ENCODE data around the gene ACER2.
"Not testable (repeated sequence)": the region's sequence is repeated elsewhere in the genome, so short reads cannot be mapped to it uniquely, and the experiment has no call there.

Gene ACER2

GRCh38 chr9:19409401-19410194 lies 789 bp downstream of the ACER2 start:
- peak; percentile 10 for DNase-seq

- DNase-seq = no peak
These were observed 1.3 kb downstream of the ACER2 start for GRCh38 chr9:19410195-19410503.

GRCh38 chr9:19410594-19410993 lies 1.8 kb downstream of the ACER2 start:
- no peak for DNase-seq

- no peak for DNase-seq
These were observed 2.5 kb downstream of the ACER2 start for GRCh38 chr9:19411316-19411715.

GRCh38 chr9:19413456-19413855 lies 4.6 kb downstream of the ACER2 start:
- not testable (repeated sequence) for DNase-seq

GRCh38 chr9:19416143-19416542 lies 7.3 kb downstream of the ACER2 start:
- DNase-seq = no peak

GRCh38 chr9:19420877-19421276 lies 12.1 kb downstream of the ACER2 start:
- no peak for DNase-seq

- no peak for DNase-seq
These were observed 14.4 kb downstream of the ACER2 start for GRCh38 chr9:19423163-19423562.

- no peak for DNase-seq
These were observed 15.5 kb downstream of the ACER2 start for GRCh38 chr9:19424176-19424779.

GRCh38 chr9:19429595-19429994 lies 20.8 kb downstream of the ACER2 start:
- DNase-seq = no peak

GRCh38 chr9:19430201-19430760 lies 21.5 kb downstream of the ACER2 start:
- DNase-seq = no peak

- no peak for DNase-seq
These were observed 22.8 kb downstream of the ACER2 start for GRCh38 chr9:19431361-19432171.

- no peak for DNase-seq
These were observed 23.7 kb downstream of the ACER2 start for GRCh38 chr9:19432473-19432872.

- DNase-seq = not testable (repeated sequence)
These were observed 24.9 kb downstream of the ACER2 start for GRCh38 chr9:19433729-19434128.

- no peak for DNase-seq
These were observed 31.6 kb downstream of the ACER2 start for GRCh38 chr9:19440376-19440775.

- no peak for DNase-seq
These were observed 32.2 kb downstream of the ACER2 start for GRCh38 chr9:19440823-19441580.

GRCh38 chr9:19441730-19442129 lies 32.9 kb downstream of the ACER2 start:
- DNase-seq = peak; percentile 32

- DNase-seq = no peak
These were observed 33.4 kb downstream of the ACER2 start for GRCh38 chr9:19442240-19442639.

- DNase-seq = no peak
These were observed 36.6 kb downstream of the ACER2 start for GRCh38 chr9:19445452-19445851.

- no peak for DNase-seq
These were observed 37.6 kb downstream of the ACER2 start for GRCh38 chr9:19446361-19446861.

- no peak for DNase-seq
These were observed 42.7 kb downstream of the ACER2 start for GRCh38 chr9:19451240-19452087.

- no peak for DNase-seq
These were observed 47.6 kb downstream of the ACER2 start for GRCh38 chr9:19456426-19456825.
